ENCODE results near the gene MAP4. TPM values are rescaled to one million over a fixed set of nuclear protein-coding genes. Genes with fewer than 3 reads are reported as not detected.

The MAP4 gene
- total RNA-seq, 1 experiment from 2014 or later: 108 TPM

DNA sequence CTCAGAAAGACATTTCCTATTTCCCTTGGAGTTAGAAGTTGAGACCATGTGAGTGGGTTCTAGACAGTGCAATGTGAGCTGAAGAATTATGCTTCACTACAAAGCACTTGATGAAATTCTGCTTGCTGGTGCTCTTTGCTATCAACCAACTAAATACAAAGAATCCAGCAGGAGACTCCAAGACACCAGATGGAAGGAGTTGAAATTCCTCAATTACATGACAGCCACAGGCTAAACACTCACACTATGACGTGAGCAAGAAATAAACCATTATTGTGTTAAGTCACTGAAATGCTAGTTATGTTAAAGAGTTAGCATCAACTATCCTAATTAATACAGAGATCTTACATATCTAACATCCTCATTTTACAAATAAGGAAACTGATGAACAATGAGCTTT is 8.2 kb upstream of the MAP4 start:
- Histone ChIP-seq H3F3A (ENCODE audit: low read length, unreplicated experiment) (no peaks in the 10 kb centered on the region), H3K4me2 (ENCODE audit: low read length) (no peak overlapping the region), H3K9me2 (replicated peaks; ENCODE audit: low read length) (no peaks in the 10 kb centered on the region), H2AFZ (ENCODE audit: low read length) (no peak overlapping the region), H3K27me3 (ENCODE audit: low read length) (no peaks in the 10 kb centered on the region), H3K4me3 (ENCODE audit: low read length) (no peak overlapping the region), H3K9me3 (ENCODE audit: low read length) (no peaks in the 10 kb centered on the region), H3K4me1 (ENCODE audit: insufficient read depth, low read length) (no peaks in the 10 kb centered on the region), H4K20me1 (ENCODE audit: low read length) (peaks cover 21% of the 10 kb centered on the region; the same call in 1 of the 2 replicates), H3K36me3 (ENCODE audit: low read depth, low read length) (no peaks in the 10 kb centered on the region), H3K79me2 (ENCODE audit: low read length) (peaks cover 91% of the 10 kb centered on the region), H3K9ac (ENCODE audit: low read length) (no peak overlapping the region), H3K27ac (ENCODE audit: low read length) (no peak overlapping the region)
- no peak for ATAC-seq
- TF ChIP-seq, protein P1, sequence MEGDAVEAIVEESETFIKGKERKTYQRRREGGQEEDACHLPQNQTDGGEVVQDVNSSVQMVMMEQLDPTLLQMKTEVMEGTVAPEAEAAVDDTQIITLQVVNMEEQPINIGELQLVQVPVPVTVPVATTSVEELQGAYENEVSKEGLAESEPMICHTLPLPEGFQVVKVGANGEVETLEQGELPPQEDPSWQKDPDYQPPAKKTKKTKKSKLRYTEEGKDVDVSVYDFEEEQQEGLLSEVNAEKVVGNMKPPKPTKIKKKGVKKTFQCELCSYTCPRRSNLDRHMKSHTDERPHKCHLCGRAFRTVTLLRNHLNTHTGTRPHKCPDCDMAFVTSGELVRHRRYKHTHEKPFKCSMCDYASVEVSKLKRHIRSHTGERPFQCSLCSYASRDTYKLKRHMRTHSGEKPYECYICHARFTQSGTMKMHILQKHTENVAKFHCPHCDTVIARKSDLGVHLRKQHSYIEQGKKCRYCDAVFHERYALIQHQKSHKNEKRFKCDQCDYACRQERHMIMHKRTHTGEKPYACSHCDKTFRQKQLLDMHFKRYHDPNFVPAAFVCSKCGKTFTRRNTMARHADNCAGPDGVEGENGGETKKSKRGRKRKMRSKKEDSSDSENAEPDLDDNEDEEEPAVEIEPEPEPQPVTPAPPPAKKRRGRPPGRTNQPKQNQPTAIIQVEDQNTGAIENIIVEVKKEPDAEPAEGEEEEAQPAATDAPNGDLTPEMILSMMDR (conservative IDR thresholded peaks at IDR 0.05; ENCODE audit: low read depth, low read length): no peak
- TF ChIP-seq EZH2 (IDR thresholded peaks at IDR 0.05; ENCODE audit: low read length, unreplicated experiment) (no peak), EZH2phosphoT487 (IDR thresholded peaks at IDR 0.05; ENCODE audit: borderline replicate concordance, low read length) (no peak)
- no peak for DNase-seq
- CTCF ChIA-PET: no interaction called here
- POLR2A ChIA-PET (ENCODE audit: unreplicated experiment): interaction anchor here (0.6 kb wide), 1 partner anchor 8 kb away, joined by 5 read pairs; the partner anchor contains the start of gene MAP4
- intact Hi-C loops (cut with micrococcal nuclease): no loop called here
- no TSS peak for BruUV-seq (replicated peaks)

GRCh38 chr3:48023377-48023776 is 7.2 kb upstream of the MAP4 start:
- Histone ChIP-seq H3K9ac (ENCODE audit: low read length) (no peak overlapping the region), H4K20me1 (ENCODE audit: low read length) (peaks cover 21% of the 10 kb centered on the region; the same call in 1 of the 2 replicates), H3K9me2 (replicated peaks; ENCODE audit: low read length) (no peaks in the 10 kb centered on the region), H3K4me2 (ENCODE audit: low read length) (no peak overlapping the region), H2AFZ (ENCODE audit: low read length) (no peak overlapping the region), H3K9me3 (ENCODE audit: low read length) (no peaks in the 10 kb centered on the region), H3K4me3 (ENCODE audit: low read length) (no peak overlapping the region), H3K4me1 (ENCODE audit: insufficient read depth, low read length) (peaks cover 8% of the 10 kb centered on the region), H3K27ac (ENCODE audit: low read length) (no peak overlapping the region), H3K27me3 (ENCODE audit: low read length) (no peaks in the 10 kb centered on the region), H3K36me3 (ENCODE audit: low read depth, low read length) (no peaks in the 10 kb centered on the region), H3K79me2 (ENCODE audit: low read length) (peaks cover 89% of the 10 kb centered on the region), H3F3A (ENCODE audit: low read length, unreplicated experiment) (no peaks in the 10 kb centered on the region)
- no TSS peak for BruUV-seq (replicated peaks)
- CTCF ChIA-PET: no interaction called here
- no peak for TF ChIP-seq EZH2phosphoT487 (IDR thresholded peaks at IDR 0.05; ENCODE audit: borderline replicate concordance, low read length)
- TF ChIP-seq, protein P1 (conservative IDR thresholded peaks at IDR 0.05; ENCODE audit: low read depth, low read length): no peak
- no peak for TF ChIP-seq EZH2 (IDR thresholded peaks at IDR 0.05; ENCODE audit: low read length, unreplicated experiment)
- no peak for ATAC-seq
- intact Hi-C loops (cut with micrococcal nuclease): no loop called here
- POLR2A ChIA-PET (ENCODE audit: unreplicated experiment): no interaction called here
- DNase-seq: no peak

- Histone ChIP-seq H4K20me1 (ENCODE audit: low read length) (peaks cover 17% of the 10 kb centered on the region; the same call in 1 of the 2 replicates), H3F3A (ENCODE audit: low read length, unreplicated experiment) (no peaks in the 10 kb centered on the region), H3K9me3 (ENCODE audit: low read length) (no peaks in the 10 kb centered on the region), H3K4me1 (ENCODE audit: insufficient read depth, low read length) (peaks cover 10% of the 10 kb centered on the region), H3K27ac (ENCODE audit: low read length) (no peak overlapping the region), H3K4me2 (ENCODE audit: low read length) (no peak overlapping the region), H3K4me3 (ENCODE audit: low read length) (no peak overlapping the region), H2AFZ (ENCODE audit: low read length) (no peak overlapping the region), H3K27me3 (ENCODE audit: low read length) (no peaks in the 10 kb centered on the region), H3K9me2 (replicated peaks; ENCODE audit: low read length) (no peaks in the 10 kb centered on the region), H3K36me3 (ENCODE audit: low read depth, low read length) (peaks cover 6% of the 10 kb centered on the region; the same call in 1 of the 2 replicates), H3K9ac (ENCODE audit: low read length) (no peak overlapping the region), H3K79me2 (ENCODE audit: low read length) (peaks cover 89% of the 10 kb centered on the region)
- intact Hi-C loops (cut with micrococcal nuclease): no loop called here
- ATAC-seq (no peak), DNase-seq (no peak)
- TF ChIP-seq, protein P1 (conservative IDR thresholded peaks at IDR 0.05; ENCODE audit: low read depth, low read length): no peak
- TF ChIP-seq EZH2 (IDR thresholded peaks at IDR 0.05; ENCODE audit: low read length, unreplicated experiment): no peak
- TF ChIP-seq EZH2phosphoT487 (IDR thresholded peaks at IDR 0.05; ENCODE audit: borderline replicate concordance, low read length): no peak
- ChIA-PET POLR2A (ENCODE audit: unreplicated experiment) (no interaction called here), CTCF (no interaction called here)
- no TSS peak for BruUV-seq (replicated peaks)
Measured at GRCh38 chr3:48022178-48022577, 6.0 kb upstream of the MAP4 start.

Measured in PC-3 (cell line).